ENCODE results near the gene NUDT4. TPM values are rescaled to one million over a fixed set of nuclear protein-coding genes. Genes with fewer than 3 reads are reported as not detected.
A peak's percentile ranks its signal among the peaks of the same experiment; 100 is the strongest.
"Not testable (repeated sequence)": the region's sequence is repeated elsewhere in the genome, so short reads cannot be mapped to it uniquely, and the experiment has no call there.

Gene NUDT4
- total RNA-seq, 1 donor from 2014 or later, result 62.1 TPM

- Histone ChIP-seq H3K4me1 (ENCODE audit: control insufficient read depth in 3 of 3, insufficient read depth in 3 of 3, low read length in 3 of 3) (peaks cover 24 to 44% (median 37%) of the 10 kb centered on the region in 3 donors), H3K36me3 (ENCODE audit: control insufficient read depth in 3 of 3, insufficient read depth in 3 of 3, low read length in 3 of 3) (peaks cover 0 to 9% (median 2%) of the 10 kb centered on the region in 3 donors), H3K27me3 (ENCODE audit: control insufficient read depth in 3 of 3, insufficient read depth in 3 of 3, low read length in 3 of 3) (no peaks in the 10 kb centered on the region), H3K27ac (ENCODE audit: low read depth, low read length) (peak overlapping the region; percentile 90), H3K9me3 (ENCODE audit: control insufficient read depth in 3 of 3, low read length in 3 of 3) (no peaks in the 10 kb centered on the region), H3K9ac (ENCODE audit: low read depth in 1 of 3, low read length in 3 of 3) (peak overlapping the region; percentile 88 to 97 (median 95)), H3K4me3 (ENCODE audit: low read length in 3 of 3) (peak overlapping the region; percentile 78 to 97 (median 95))
Measured at GRCh38 chr12:93378998-93379325, 1.2 kb downstream of the NUDT4 start.

DNA sequence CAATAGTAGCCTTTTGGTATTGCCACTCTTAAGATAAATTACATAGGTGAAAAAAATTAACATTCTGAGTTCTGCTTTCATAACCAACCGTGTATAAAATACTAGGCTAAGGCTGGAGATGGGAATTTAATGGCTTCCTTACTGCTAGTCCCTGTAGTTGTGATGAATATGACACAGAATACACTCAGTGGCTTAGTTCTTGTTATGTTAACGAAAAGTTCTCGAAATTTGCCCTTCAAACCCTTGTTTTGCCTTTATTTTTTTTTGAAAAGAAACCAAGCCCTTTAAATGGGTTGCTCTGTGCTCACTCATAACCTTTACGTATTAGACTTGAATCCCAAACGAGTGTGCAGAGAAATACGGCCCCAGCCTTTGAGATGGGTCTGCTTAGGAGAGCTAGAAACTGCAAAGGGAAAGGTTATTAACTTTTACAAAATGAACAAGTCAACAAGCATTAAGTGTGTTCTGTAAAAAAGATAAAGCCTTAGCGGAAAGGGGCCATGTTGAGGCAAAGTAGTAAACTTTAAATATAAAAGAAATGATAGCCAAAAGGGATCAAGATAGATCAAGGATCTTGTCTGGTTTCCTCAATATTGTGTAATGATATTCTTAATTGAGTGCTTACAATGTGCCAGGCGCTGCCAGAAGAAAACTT is 1.7 kb downstream of the NUDT4 start:
- H3K36me3 ChIP-seq (ENCODE audit: control insufficient read depth in 3 of 3, insufficient read depth in 3 of 3, low read length in 3 of 3), result peaks cover 0 to 9% (median 2%) of the 10 kb centered on the region in 3 donors
- peak overlapping the region; percentile 88 to 97 (median 95) for H3K9ac ChIP-seq (ENCODE audit: low read depth in 1 of 3, low read length in 3 of 3)
- H3K27ac ChIP-seq (ENCODE audit: low read depth, low read length), result peak overlapping the region; percentile 90
- no peaks in the 10 kb centered on the region for H3K9me3 ChIP-seq (ENCODE audit: control insufficient read depth in 3 of 3, low read length in 3 of 3)
- no peaks in the 10 kb centered on the region for H3K27me3 ChIP-seq (ENCODE audit: control insufficient read depth in 3 of 3, insufficient read depth in 3 of 3, low read length in 3 of 3)
- H3K4me3 ChIP-seq (ENCODE audit: low read length in 3 of 3), result peak overlapping the region; percentile 78 to 97 (median 95)
- H3K4me1 ChIP-seq (ENCODE audit: control insufficient read depth in 3 of 3, insufficient read depth in 3 of 3, low read length in 3 of 3), result peaks cover 22 to 39% (median 33%) of the 10 kb centered on the region in 3 donors

- Histone ChIP-seq H3K4me1 (ENCODE audit: control insufficient read depth in 3 of 3, insufficient read depth in 3 of 3, low read length in 3 of 3) (peaks cover 22 to 37% (median 35%) of the 10 kb centered on the region in 3 donors), H3K36me3 (ENCODE audit: control insufficient read depth in 3 of 3, insufficient read depth in 3 of 3, low read length in 3 of 3) (peaks cover 0 to 9% (median 2%) of the 10 kb centered on the region in 3 donors), H3K27me3 (ENCODE audit: control insufficient read depth in 3 of 3, insufficient read depth in 3 of 3, low read length in 3 of 3) (no peaks in the 10 kb centered on the region), H3K4me3 (ENCODE audit: low read length in 3 of 3) (peak overlapping the region; percentile 78 to 97 (median 95)), H3K9ac (ENCODE audit: low read depth in 1 of 3, low read length in 3 of 3) (peak overlapping the region; percentile 88 to 97 (median 95)), H3K9me3 (ENCODE audit: control insufficient read depth in 3 of 3, low read length in 3 of 3) (no peaks in the 10 kb centered on the region), H3K27ac (ENCODE audit: low read depth, low read length) (peak overlapping the region; percentile 90)
Measured at GRCh38 chr12:93379981-93380361, 2.2 kb downstream of the NUDT4 start.

GRCh38 chr12:93380480-93381121 is 2.9 kb downstream of the NUDT4 start:
- peak overlapping the region; percentile 88 to 97 (median 95) for H3K9ac ChIP-seq (ENCODE audit: low read depth in 1 of 3, low read length in 3 of 3)

DNA sequence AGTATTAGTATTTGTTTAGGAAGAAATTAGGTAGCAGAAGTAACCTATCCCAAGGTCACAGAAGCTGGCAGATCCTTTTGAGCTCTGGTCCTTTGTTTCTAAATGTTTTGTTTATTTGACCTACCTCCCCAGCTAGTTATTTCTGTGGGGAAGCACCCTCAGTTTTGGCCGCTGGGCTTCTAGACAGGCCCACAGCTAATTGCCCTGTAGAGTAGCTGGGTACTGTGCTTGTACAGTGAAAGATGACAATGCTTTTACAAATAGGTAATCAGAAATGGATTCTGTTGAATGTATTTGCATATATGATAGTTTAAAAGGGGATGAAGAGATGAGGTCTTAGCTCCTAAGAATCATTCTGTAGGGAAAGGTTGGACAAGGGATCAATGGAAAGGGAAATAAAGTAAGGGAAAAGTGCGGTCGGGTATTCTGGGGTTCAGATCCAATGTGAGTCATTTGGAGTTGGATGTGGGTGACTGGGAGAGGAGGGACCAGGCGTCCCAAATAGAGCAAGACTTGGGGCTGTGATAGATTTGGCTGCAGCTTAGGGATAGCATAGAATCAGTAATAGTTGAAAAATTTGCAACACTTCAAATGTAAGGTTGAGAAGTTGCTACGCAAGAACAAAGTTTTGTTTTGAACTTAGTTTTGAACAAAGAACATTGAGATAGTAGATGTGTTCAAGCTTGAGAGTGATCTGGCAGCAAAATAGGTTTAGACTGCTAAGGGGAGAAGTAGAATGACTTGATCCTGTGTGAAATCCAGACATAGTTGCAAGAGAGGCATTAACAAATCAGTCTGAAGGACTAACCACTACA is 3.6 kb downstream of the NUDT4 start:
- Histone ChIP-seq H3K9me3 (ENCODE audit: control insufficient read depth in 3 of 3, low read length in 3 of 3) (no peaks in the 10 kb centered on the region), H3K4me1 (ENCODE audit: control insufficient read depth in 3 of 3, insufficient read depth in 3 of 3, low read length in 3 of 3) (peaks cover 13 to 35% (median 27%) of the 10 kb centered on the region in 3 donors), H3K36me3 (ENCODE audit: control insufficient read depth in 3 of 3, insufficient read depth in 3 of 3, low read length in 3 of 3) (peaks cover 0 to 9% (median 2%) of the 10 kb centered on the region in 3 donors), H3K27me3 (ENCODE audit: control insufficient read depth in 3 of 3, insufficient read depth in 3 of 3, low read length in 3 of 3) (no peaks in the 10 kb centered on the region), H3K9ac (ENCODE audit: low read depth in 1 of 3, low read length in 3 of 3) (peak overlapping the region; percentile 55 to 97 (median 88)), H3K27ac (ENCODE audit: low read depth, low read length) (peak overlapping the region; percentile 90), H3K4me3 (ENCODE audit: low read length in 3 of 3) (peak overlapping the region; percentile 78 to 97 (median 95))

More at GRCh38 chr12:93380480-93381121, 2.9 kb downstream of the NUDT4 start:
- Histone ChIP-seq H3K27ac (ENCODE audit: low read depth, low read length) (peak overlapping the region; percentile 90), H3K27me3 (ENCODE audit: control insufficient read depth in 3 of 3, insufficient read depth in 3 of 3, low read length in 3 of 3) (no peaks in the 10 kb centered on the region), H3K36me3 (ENCODE audit: control insufficient read depth in 3 of 3, insufficient read depth in 3 of 3, low read length in 3 of 3) (peaks cover 0 to 9% (median 2%) of the 10 kb centered on the region in 3 donors), H3K4me3 (ENCODE audit: low read length in 3 of 3) (peak overlapping the region; percentile 78 to 97 (median 95)), H3K9me3 (ENCODE audit: control insufficient read depth in 3 of 3, low read length in 3 of 3) (no peaks in the 10 kb centered on the region), H3K4me1 (ENCODE audit: control insufficient read depth in 3 of 3, insufficient read depth in 3 of 3, low read length in 3 of 3) (peaks cover 20 to 42% (median 34%) of the 10 kb centered on the region in 3 donors)

DNA sequence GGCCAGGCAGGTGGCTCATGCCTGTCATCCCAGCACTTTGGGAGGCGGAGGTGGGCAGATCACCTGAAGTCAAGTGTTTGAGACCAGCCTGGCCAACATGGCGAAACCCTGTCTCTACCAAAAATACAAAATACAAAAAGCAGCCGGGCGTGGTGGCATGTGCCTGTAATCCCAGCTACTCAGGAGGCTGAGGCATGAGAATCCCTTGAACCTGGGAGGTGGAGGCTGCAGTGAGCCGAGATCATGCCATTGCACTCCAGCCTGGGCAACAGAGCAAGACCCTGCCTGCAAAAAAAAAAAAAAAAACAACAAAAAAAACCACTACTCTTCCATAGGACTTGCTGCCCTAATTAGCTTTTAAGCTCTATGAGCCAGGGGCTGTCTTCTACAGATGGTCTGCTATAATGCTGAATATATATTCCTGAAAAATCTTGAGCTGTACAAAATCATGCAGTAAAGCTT is 4.3 kb downstream of the NUDT4 start:
- Histone ChIP-seq H3K27ac (ENCODE audit: low read depth, low read length) (peak overlapping the region; percentile 90), H3K4me1 (ENCODE audit: control insufficient read depth in 3 of 3, insufficient read depth in 3 of 3, low read length in 3 of 3) (peaks cover 7 to 30% (median 21%) of the 10 kb centered on the region in 3 donors), H3K9ac (ENCODE audit: low read depth in 1 of 3, low read length in 3 of 3) (peak overlapping the region in 1 of 3 donors; percentile 43), H3K4me3 (ENCODE audit: low read length in 3 of 3) (peak overlapping the region in 2 of 3 donors; percentile 78 to 95)
- not testable (repeated sequence) for H3K27me3 ChIP-seq (ENCODE audit: control insufficient read depth in 3 of 3, insufficient read depth in 3 of 3, low read length in 3 of 3); H3K36me3 ChIP-seq (ENCODE audit: control insufficient read depth in 3 of 3, insufficient read depth in 3 of 3, low read length in 3 of 3); H3K9me3 ChIP-seq (ENCODE audit: control insufficient read depth in 3 of 3, low read length in 3 of 3)

- Histone ChIP-seq H3K9ac (ENCODE audit: low read depth in 1 of 3, low read length in 3 of 3) (no peak overlapping the region), H3K36me3 (ENCODE audit: control insufficient read depth in 3 of 3, insufficient read depth in 3 of 3, low read length in 3 of 3) (peaks cover 0 to 2% (median 0%) of the 10 kb centered on the region in 3 donors), H3K27me3 (ENCODE audit: control insufficient read depth in 3 of 3, insufficient read depth in 3 of 3, low read length in 3 of 3) (no peaks in the 10 kb centered on the region), H3K4me1 (ENCODE audit: control insufficient read depth in 3 of 3, insufficient read depth in 3 of 3, low read length in 3 of 3) (peaks cover 7 to 36% (median 11%) of the 10 kb centered on the region in 3 donors), H3K27ac (ENCODE audit: low read depth, low read length) (no peak overlapping the region), H3K4me3 (ENCODE audit: low read length in 3 of 3) (no peak overlapping the region), H3K9me3 (ENCODE audit: control insufficient read depth in 3 of 3, low read length in 3 of 3) (no peaks in the 10 kb centered on the region)
Measured at GRCh38 chr12:93387780-93388179, 10.1 kb downstream of the NUDT4 start.

DNA sequence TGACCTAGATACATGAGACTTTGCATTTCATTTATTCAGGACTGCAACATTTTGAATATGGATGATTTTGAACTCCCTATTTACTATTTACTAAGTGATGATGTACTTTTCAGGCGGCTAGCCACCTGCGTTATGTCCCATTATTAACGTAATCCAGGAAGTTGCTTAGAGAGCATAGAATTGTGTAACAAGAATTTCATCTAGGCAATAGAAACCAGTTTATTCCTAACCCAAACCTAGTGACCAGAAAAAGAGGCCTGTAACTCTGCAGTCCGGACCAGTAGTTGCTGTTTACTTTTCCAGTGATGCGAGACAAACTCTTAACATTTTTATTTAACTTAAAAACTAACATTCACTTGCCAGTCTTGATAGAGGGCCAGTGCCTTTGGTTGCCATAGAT is 12.3 kb downstream of the NUDT4 start:
- peak overlapping the region in 1 of 3 donors; percentile 7 for H3K4me3 ChIP-seq (ENCODE audit: low read length in 3 of 3)
- H3K9me3 ChIP-seq (ENCODE audit: control insufficient read depth in 3 of 3, low read length in 3 of 3), result no peaks in the 10 kb centered on the region
- H3K4me1 ChIP-seq (ENCODE audit: control insufficient read depth in 3 of 3, insufficient read depth in 3 of 3, low read length in 3 of 3), result peaks cover 7 to 24% (median 13%) of the 10 kb centered on the region in 3 donors
- H3K27me3 ChIP-seq (ENCODE audit: control insufficient read depth in 3 of 3, insufficient read depth in 3 of 3, low read length in 3 of 3), result no peaks in the 10 kb centered on the region
- H3K36me3 ChIP-seq (ENCODE audit: control insufficient read depth in 3 of 3, insufficient read depth in 3 of 3, low read length in 3 of 3), result peaks cover 0 to 2% (median under 1%) of the 10 kb centered on the region in 3 donors
- no peak overlapping the region for H3K9ac ChIP-seq (ENCODE audit: low read depth in 1 of 3, low read length in 3 of 3)
- H3K27ac ChIP-seq (ENCODE audit: low read depth, low read length), result no peak overlapping the region

- Histone ChIP-seq H3K9ac (ENCODE audit: low read depth in 1 of 3, low read length in 3 of 3) (peak overlapping the region in 1 of 3 donors; percentile 14), H3K27me3 (ENCODE audit: control insufficient read depth in 3 of 3, insufficient read depth in 3 of 3, low read length in 3 of 3) (no peaks in the 10 kb centered on the region), H3K9me3 (ENCODE audit: control insufficient read depth in 3 of 3, low read length in 3 of 3) (no peaks in the 10 kb centered on the region), H3K36me3 (ENCODE audit: control insufficient read depth in 3 of 3, insufficient read depth in 3 of 3, low read length in 3 of 3) (peaks cover 0 to 7% (median 2%) of the 10 kb centered on the region in 3 donors), H3K27ac (ENCODE audit: low read depth, low read length) (no peak overlapping the region), H3K4me3 (ENCODE audit: low read length in 3 of 3) (no peak overlapping the region), H3K4me1 (ENCODE audit: control insufficient read depth in 3 of 3, insufficient read depth in 3 of 3, low read length in 3 of 3) (peaks cover 7 to 18% (median 13%) of the 10 kb centered on the region in 3 donors)
Measured at GRCh38 chr12:93390549-93391297, 13.0 kb downstream of the NUDT4 start.

Data from skeletal muscle tissue (tissue), 4 donors.